ENCODE measurements around the gene OR2AG1.
A peak's percentile ranks its signal among the peaks of the same experiment; 100 is the strongest.

OR2AG1 gene

GRCh38 chr11:6746626-6747025, 36.2 kb upstream of the OR2AG1 start:
- Histone ChIP-seq H3K9me3 (ENCODE audit: insufficient read depth, low read depth, low read length) (no peaks in the 10 kb centered on the region), H3K4me1 (ENCODE audit: insufficient read depth, low read length) (no peaks in the 10 kb centered on the region), H3K4me3 (ENCODE audit: low read length) (no peak overlapping the region), H3K9ac (ENCODE audit: low read depth, low read length) (no peak overlapping the region), H3K27me3 (ENCODE audit: insufficient read depth, low read length) (no peaks in the 10 kb centered on the region), H3K36me3 (ENCODE audit: insufficient read depth, low read depth, low read length) (no peaks in the 10 kb centered on the region), H3K27ac (ENCODE audit: low read length) (no peak overlapping the region)

- H3K27ac ChIP-seq (ENCODE audit: low read length) = no peak overlapping the region
- H3K27me3 ChIP-seq (ENCODE audit: insufficient read depth, low read length) = no peaks in the 10 kb centered on the region
Observed at GRCh38 chr11:6747097-6747668, 35.6 kb upstream of the OR2AG1 start.

DNA sequence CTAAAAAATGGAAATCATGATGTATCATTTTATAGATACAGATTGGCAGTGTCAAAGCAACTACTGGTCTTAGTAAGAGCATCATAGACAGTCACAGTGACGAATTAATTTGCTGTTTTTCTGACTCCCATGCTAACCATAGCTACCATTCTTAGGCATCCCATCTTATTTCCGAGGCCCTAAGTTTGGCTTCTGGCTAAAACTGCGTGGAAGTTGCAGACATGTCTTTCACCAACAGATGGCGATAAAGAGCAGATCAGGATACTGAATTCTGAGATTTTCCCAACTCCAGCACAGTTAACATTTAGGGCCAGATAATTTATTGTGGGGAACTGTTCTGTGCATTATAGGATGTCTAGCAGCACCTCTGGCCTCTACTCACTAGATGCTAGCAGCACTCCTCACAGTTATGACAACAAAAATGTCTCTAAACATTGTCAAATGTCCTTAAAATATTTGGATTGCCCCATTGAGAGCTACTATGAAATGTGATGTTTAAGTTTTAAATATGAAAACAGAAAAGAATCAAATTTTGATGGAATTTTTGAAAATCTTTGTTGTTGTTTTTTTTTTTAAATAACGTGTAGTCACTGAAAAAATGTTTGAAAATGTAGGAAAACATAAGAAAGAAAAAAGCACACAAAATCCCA, 27.4 kb upstream of the OR2AG1 start:
- H3K36me3 ChIP-seq (ENCODE audit: insufficient read depth, low read depth, low read length) = no peaks in the 10 kb centered on the region
- H3K4me1 ChIP-seq (ENCODE audit: insufficient read depth, low read length) = no peaks in the 10 kb centered on the region
- H3K27me3 ChIP-seq (ENCODE audit: insufficient read depth, low read length) = no peaks in the 10 kb centered on the region
- no peak overlapping the region for H3K9ac ChIP-seq (ENCODE audit: low read depth, low read length)
- H3K4me3 ChIP-seq (ENCODE audit: low read length) = no peak overlapping the region
- no peaks in the 10 kb centered on the region for H3K9me3 ChIP-seq (ENCODE audit: insufficient read depth, low read depth, low read length)
- H3K27ac ChIP-seq (ENCODE audit: low read length) = no peak overlapping the region

More at GRCh38 chr11:6747097-6747668, 35.6 kb upstream of the OR2AG1 start:
- no peak overlapping the region for H3K4me3 ChIP-seq (ENCODE audit: low read length)
- H3K9me3 ChIP-seq (ENCODE audit: insufficient read depth, low read depth, low read length) = no peaks in the 10 kb centered on the region
- H3K9ac ChIP-seq (ENCODE audit: low read depth, low read length) = no peak overlapping the region
- no peaks in the 10 kb centered on the region for H3K4me1 ChIP-seq (ENCODE audit: insufficient read depth, low read length)
- H3K36me3 ChIP-seq (ENCODE audit: insufficient read depth, low read depth, low read length) = no peaks in the 10 kb centered on the region

GRCh38 chr11:6755953-6756347, 26.9 kb upstream of the OR2AG1 start:
- H3K9ac ChIP-seq (ENCODE audit: low read depth, low read length) = no peak overlapping the region
- no peaks in the 10 kb centered on the region for H3K27me3 ChIP-seq (ENCODE audit: insufficient read depth, low read length)
- no peaks in the 10 kb centered on the region for H3K36me3 ChIP-seq (ENCODE audit: insufficient read depth, low read depth, low read length)
- H3K9me3 ChIP-seq (ENCODE audit: insufficient read depth, low read depth, low read length) = no peaks in the 10 kb centered on the region
- H3K4me1 ChIP-seq (ENCODE audit: insufficient read depth, low read length) = no peaks in the 10 kb centered on the region
- no peak overlapping the region for H3K27ac ChIP-seq (ENCODE audit: low read length)
- no peak overlapping the region for H3K4me3 ChIP-seq (ENCODE audit: low read length)

DNA sequence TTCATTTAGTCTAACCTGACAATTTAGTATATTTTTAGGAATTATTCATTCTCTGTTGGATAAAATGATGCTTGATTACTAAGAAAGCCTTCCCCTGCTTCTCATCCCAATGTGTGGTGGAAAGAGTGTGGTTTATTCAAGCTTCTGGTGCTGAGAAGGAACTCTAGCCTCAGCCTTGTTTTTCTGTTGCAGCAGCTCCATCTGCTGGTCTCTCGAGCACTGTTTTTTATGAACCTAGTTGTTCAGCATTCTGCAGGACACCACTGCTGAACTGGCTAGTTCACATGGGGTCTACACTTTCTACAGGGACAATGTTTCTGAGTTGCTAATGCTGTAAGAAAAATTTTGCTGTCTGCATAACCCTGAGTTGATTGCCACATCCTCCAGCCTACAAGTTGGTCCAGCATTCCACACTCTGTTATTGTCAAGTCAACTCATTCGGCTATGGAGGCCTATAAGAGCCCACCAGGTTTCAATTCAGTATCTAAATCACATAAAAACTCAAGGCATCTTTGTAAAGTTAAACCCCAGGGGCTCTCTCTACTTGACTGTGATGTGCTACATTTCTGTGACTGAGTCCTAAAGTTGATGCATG, 25.4 kb upstream of the OR2AG1 start:
- Histone ChIP-seq H3K9me3 (ENCODE audit: insufficient read depth, low read depth, low read length) (no peaks in the 10 kb centered on the region), H3K27ac (ENCODE audit: low read length) (no peak overlapping the region), H3K4me1 (ENCODE audit: insufficient read depth, low read length) (no peaks in the 10 kb centered on the region), H3K9ac (ENCODE audit: low read depth, low read length) (no peak overlapping the region), H3K36me3 (ENCODE audit: insufficient read depth, low read depth, low read length) (no peaks in the 10 kb centered on the region), H3K27me3 (ENCODE audit: insufficient read depth, low read length) (no peaks in the 10 kb centered on the region), H3K4me3 (ENCODE audit: low read length) (no peak overlapping the region)

- no peaks in the 10 kb centered on the region for H3K4me1 ChIP-seq (ENCODE audit: insufficient read depth, low read length)
- H3K27me3 ChIP-seq (ENCODE audit: insufficient read depth, low read length) = no peaks in the 10 kb centered on the region
- H3K9me3 ChIP-seq (ENCODE audit: insufficient read depth, low read depth, low read length) = no peaks in the 10 kb centered on the region
- no peaks in the 10 kb centered on the region for H3K36me3 ChIP-seq (ENCODE audit: insufficient read depth, low read depth, low read length)
- H3K27ac ChIP-seq (ENCODE audit: low read length) = no peak within 1 kb of the TSS
- H3K9ac ChIP-seq (ENCODE audit: low read depth, low read length) = no peak within 1 kb of the TSS
- no peak within 1 kb of the TSS for H3K4me3 ChIP-seq (ENCODE audit: low read length)
Observed at GRCh38 chr11:6771926-6772893, 10.6 kb upstream of the OR2AG1 start, which contains the start of gene OR2AG2. TSS of gene OR2AG2 (minus strand) at chr11:6771976. CDS start at chr11:6768957, 3,019 bp downstream.

GRCh38 chr11:6778518-6778917, 4.3 kb upstream of the OR2AG1 start:
- Histone ChIP-seq H3K9ac (ENCODE audit: low read depth, low read length) (no peak overlapping the region), H3K27ac (ENCODE audit: low read length) (no peak overlapping the region), H3K36me3 (ENCODE audit: insufficient read depth, low read depth, low read length) (no peaks in the 10 kb centered on the region), H3K9me3 (ENCODE audit: insufficient read depth, low read depth, low read length) (no peaks in the 10 kb centered on the region), H3K4me3 (ENCODE audit: low read length) (no peak overlapping the region), H3K27me3 (ENCODE audit: insufficient read depth, low read length) (no peaks in the 10 kb centered on the region), H3K4me1 (ENCODE audit: insufficient read depth, low read length) (no peaks in the 10 kb centered on the region)

DNA sequence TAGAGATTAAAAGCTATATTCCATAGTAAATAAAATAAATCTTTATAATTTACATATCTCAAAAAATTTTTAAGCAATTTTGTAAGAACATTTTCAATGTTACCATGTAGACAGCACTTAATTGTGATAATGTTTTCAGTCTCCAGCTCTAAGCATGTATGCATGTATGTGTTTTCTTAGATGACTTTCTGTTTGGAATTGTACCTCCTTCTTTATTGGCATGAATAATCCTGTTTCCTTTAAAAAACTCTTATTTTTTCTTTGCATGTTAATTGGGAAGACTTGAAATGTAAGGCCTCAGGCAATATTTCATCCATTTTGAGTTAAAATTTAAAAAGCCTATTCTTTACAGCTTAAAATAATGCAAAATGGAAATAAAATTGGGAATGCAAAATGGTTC, 2.0 kb upstream of the OR2AG1 start:
- Histone ChIP-seq H3K36me3 (ENCODE audit: insufficient read depth, low read depth, low read length) (no peaks in the 10 kb centered on the region), H3K9me3 (ENCODE audit: insufficient read depth, low read depth, low read length) (no peaks in the 10 kb centered on the region), H3K4me3 (ENCODE audit: low read length) (no peak overlapping the region), H3K9ac (ENCODE audit: low read depth, low read length) (no peak overlapping the region), H3K27me3 (ENCODE audit: insufficient read depth, low read length) (no peaks in the 10 kb centered on the region), H3K4me1 (ENCODE audit: insufficient read depth, low read length) (no peaks in the 10 kb centered on the region), H3K27ac (ENCODE audit: low read length) (no peak overlapping the region)

DNA sequence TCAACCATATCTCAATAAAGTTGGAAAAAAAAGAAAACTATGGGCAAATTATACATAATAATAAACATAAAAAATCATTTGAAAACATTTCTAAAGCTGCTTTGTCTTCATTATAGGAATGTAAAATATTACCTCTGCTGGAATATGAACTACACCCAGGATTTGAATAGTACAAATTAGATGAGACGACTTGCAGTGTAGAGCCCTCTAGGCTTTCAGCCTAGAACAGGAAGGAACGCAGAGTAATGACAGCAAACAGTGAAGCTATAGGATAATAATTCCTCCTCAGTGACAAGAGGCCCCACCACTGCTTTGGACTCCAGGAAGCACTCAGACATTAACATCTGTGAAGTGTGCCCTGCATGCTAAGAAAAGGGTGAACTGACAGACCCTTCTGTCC, 7.7 kb downstream of the OR2AG1 start:
- no peaks in the 10 kb centered on the region for H3K36me3 ChIP-seq (ENCODE audit: insufficient read depth, low read depth, low read length)
- no peaks in the 10 kb centered on the region for H3K9me3 ChIP-seq (ENCODE audit: insufficient read depth, low read depth, low read length)
- H3K27me3 ChIP-seq (ENCODE audit: insufficient read depth, low read length) = no peaks in the 10 kb centered on the region
- no peaks in the 10 kb centered on the region for H3K4me1 ChIP-seq (ENCODE audit: insufficient read depth, low read length)
- no peak overlapping the region for H3K27ac ChIP-seq (ENCODE audit: low read length)
- no peak overlapping the region for H3K9ac ChIP-seq (ENCODE audit: low read depth, low read length)
- H3K4me3 ChIP-seq (ENCODE audit: low read length) = no peak overlapping the region

DNA sequence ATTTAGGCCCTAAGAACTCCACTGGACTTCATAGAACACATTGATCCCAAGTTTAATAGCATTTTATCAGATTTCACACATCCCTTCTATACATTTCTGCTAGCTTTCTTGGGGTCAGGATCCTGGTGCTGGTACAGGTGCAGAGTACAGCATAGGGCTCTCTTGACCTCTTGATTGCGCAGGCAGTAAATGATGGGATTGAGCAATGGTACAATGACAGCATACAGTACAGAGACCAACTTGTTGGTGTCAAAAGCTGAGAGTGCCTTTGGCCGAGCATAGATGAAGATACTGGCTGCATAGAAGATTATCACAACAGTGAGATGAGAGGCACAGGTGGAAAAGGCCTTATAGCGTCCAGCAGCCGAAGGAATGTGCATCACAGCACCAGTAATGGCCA, 11.8 kb downstream of the OR2AG1 start:
- H3K4me3 ChIP-seq (ENCODE audit: low read length) = no peak overlapping the region
- H3K4me1 ChIP-seq (ENCODE audit: insufficient read depth, low read length) = no peaks in the 10 kb centered on the region
- H3K27ac ChIP-seq (ENCODE audit: low read length) = no peak overlapping the region
- H3K9me3 ChIP-seq (ENCODE audit: insufficient read depth, low read depth, low read length) = no peaks in the 10 kb centered on the region
- H3K9ac ChIP-seq (ENCODE audit: low read depth, low read length) = no peak overlapping the region
- no peaks in the 10 kb centered on the region for H3K36me3 ChIP-seq (ENCODE audit: insufficient read depth, low read depth, low read length)
- H3K27me3 ChIP-seq (ENCODE audit: insufficient read depth, low read length) = no peaks in the 10 kb centered on the region

DNA sequence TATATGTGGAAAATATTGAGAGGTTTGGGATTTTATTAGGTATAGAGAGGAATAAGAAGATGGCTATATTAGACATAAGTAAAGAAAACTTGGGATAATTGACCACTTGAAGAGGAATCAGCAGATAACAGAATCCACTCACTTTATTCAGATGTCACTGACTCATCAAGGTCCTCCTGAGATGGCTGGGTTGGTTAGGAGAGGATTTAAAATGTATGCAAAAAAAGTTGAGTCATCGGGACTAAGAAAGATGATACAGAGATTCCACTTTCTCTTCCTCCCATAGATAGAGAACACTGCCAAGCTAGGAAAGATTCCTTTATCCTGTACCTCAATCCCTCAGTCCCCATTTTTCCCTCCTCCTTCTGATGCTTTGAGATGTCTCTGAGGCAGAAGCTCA, 16.6 kb downstream of the OR2AG1 start, which contains the start of gene OR6A2:
Gene OR6A2, minus strand, starts transcription at position 288 of the 400 bp plus-strand sequence. CDS start 3,981 bp downstream, outside the sequence.
- peaks cover 4% of the 10 kb centered on the region; the same call in 1 of the 2 replicates for H3K4me1 ChIP-seq (ENCODE audit: insufficient read depth, low read length)
- 0 out of 2 replicates have a peak within 1 kb of the TSS, but pooled peaks have one; percentile 11 for H3K4me3 ChIP-seq (ENCODE audit: low read length)
- H3K27ac ChIP-seq (ENCODE audit: low read length) = no peak within 1 kb of the TSS
- no peaks in the 10 kb centered on the region for H3K36me3 ChIP-seq (ENCODE audit: insufficient read depth, low read depth, low read length)
- H3K9me3 ChIP-seq (ENCODE audit: insufficient read depth, low read depth, low read length) = no peaks in the 10 kb centered on the region
- no peaks in the 10 kb centered on the region for H3K27me3 ChIP-seq (ENCODE audit: insufficient read depth, low read length)
- H3K9ac ChIP-seq (ENCODE audit: low read depth, low read length) = no peak within 1 kb of the TSS
